GM18526 (cell line): ENCODE data around the gene MICAL2.

Experiments used
- POLR2A ChIP-seq: IDR thresholded peaks from 3 replicates; pipeline ENCODE4 v1.6.1; 2011; ENCODE audit not compliant: insufficient read length; ENCODE audit errors: extremely low read depth

Gene MICAL2

GRCh38 chr11:12170984-12171383 lies 60.6 kb downstream of the MICAL2 start:
- TF ChIP-seq POLR2A: no peak

GRCh38 chr11:12171921-12172320 lies 61.5 kb downstream of the MICAL2 start:
- no peak for TF ChIP-seq POLR2A

GRCh38 chr11:12172493-12173013 lies 62.2 kb downstream of the MICAL2 start:
- TF ChIP-seq POLR2A: no peak

- no peak for TF ChIP-seq POLR2A
Measured at GRCh38 chr11:12173111-12173510, 62.7 kb downstream of the MICAL2 start.

GRCh38 chr11:12174128-12174476 lies 63.7 kb downstream of the MICAL2 start:
- TF ChIP-seq POLR2A: no peak

GRCh38 chr11:12174477-12175143 lies 64.2 kb downstream of the MICAL2 start:
- TF ChIP-seq POLR2A: no peak

- TF ChIP-seq POLR2A: no peak
Measured at GRCh38 chr11:12175694-12176241, 65.4 kb downstream of the MICAL2 start.

- no peak for TF ChIP-seq POLR2A
Measured at GRCh38 chr11:12176410-12176809, 66.0 kb downstream of the MICAL2 start.

GRCh38 chr11:12177739-12178338 lies 67.4 kb downstream of the MICAL2 start:
- TF ChIP-seq POLR2A: no peak

- TF ChIP-seq POLR2A: no peak
Measured at GRCh38 chr11:12179019-12179418, 68.6 kb downstream of the MICAL2 start.

- no peak for TF ChIP-seq POLR2A
Measured at GRCh38 chr11:12179531-12179930, 69.1 kb downstream of the MICAL2 start.

- TF ChIP-seq POLR2A: no peak
Measured at GRCh38 chr11:12180257-12181205, 70.1 kb downstream of the MICAL2 start.

GRCh38 chr11:12182302-12182675 lies 71.9 kb downstream of the MICAL2 start:
- no peak for TF ChIP-seq POLR2A

- TF ChIP-seq POLR2A: no peak
Measured at GRCh38 chr11:12182676-12183541, 72.5 kb downstream of the MICAL2 start.

- TF ChIP-seq POLR2A: no peak
Measured at GRCh38 chr11:12183827-12184620, 73.6 kb downstream of the MICAL2 start.
